Stimulated activated CD8-positive, alpha-beta memory T cell treated with anti-CD3 and anti-CD28 coated beads, Interleukin-15, amount 100 ng/mL, for 4 hours (primary cell): ENCODE data around the gene LRRC19.

Experiments
- DNase-seq, 2 donors: peaks; one replicate each; pipeline ENCODE4 v3.0.0-alpha.2; 2020; ENCODE audit warnings: low read depth in 2 of 2

LRRC19 gene

GRCh38 chr9:26955921-26956859, 49.3 kb downstream of the LRRC19 start, which contains the start of gene IFT74:
IFT74 (plus strand) TSS chr9:26956412; CDS start chr9:26961968, 5,556 bp downstream.
- peak; percentile 86 to 92 for DNase-seq

GRCh38 chr9:26955222-26955903, 50.1 kb downstream of the LRRC19 start:
- no peak for DNase-seq

GRCh38 chr9:26954050-26954508, 51.4 kb downstream of the LRRC19 start:
- DNase-seq = no peak

GRCh38 chr9:26951794-26952193, 53.7 kb downstream of the LRRC19 start:
- DNase-seq = no peak

GRCh38 chr9:26950521-26950920, 55.0 kb downstream of the LRRC19 start:
- DNase-seq = no peak

GRCh38 chr9:26949637-26950069, 55.8 kb downstream of the LRRC19 start:
- no peak for DNase-seq

GRCh38 chr9:26947736-26948135, 57.7 kb downstream of the LRRC19 start:
- no peak for DNase-seq

GRCh38 chr9:26946753-26947727, 58.4 kb downstream of the LRRC19 start, which contains the start of gene PLAA:
PLAA (minus strand) TSS chr9:26947242; CDS start chr9:26947045, 197 bp downstream.
- peak; percentile 69 to 73 for DNase-seq

GRCh38 chr9:26945591-26945990, 59.9 kb downstream of the LRRC19 start:
- DNase-seq = no peak
